HG02678 (cell line): Measurements from ENCODE around the gene RNU1-1.
"Not testable (repeated sequence)": the region's sequence is repeated elsewhere in the genome, so short reads cannot be mapped to it uniquely, and the experiment has no call there.

ENCODE experiments used
- ATAC-seq: cut with Tn5 transposase; IDR thresholded peaks from one replicate; pipeline ENCODE4 v1.9.1; 2021; ENCODE audit warnings: mild to moderate bottlenecking, moderate library complexity; ENCODE audit not compliant: unreplicated experiment

RNU1-1 gene

GRCh38 chr1:16498047-16498446, 16.0 kb downstream of the RNU1-1 start:
- not testable (repeated sequence) for ATAC-seq

- not testable (repeated sequence) for ATAC-seq
Measured at GRCh38 chr1:16497474-16497904, 16.6 kb downstream of the RNU1-1 start.

DNA sequence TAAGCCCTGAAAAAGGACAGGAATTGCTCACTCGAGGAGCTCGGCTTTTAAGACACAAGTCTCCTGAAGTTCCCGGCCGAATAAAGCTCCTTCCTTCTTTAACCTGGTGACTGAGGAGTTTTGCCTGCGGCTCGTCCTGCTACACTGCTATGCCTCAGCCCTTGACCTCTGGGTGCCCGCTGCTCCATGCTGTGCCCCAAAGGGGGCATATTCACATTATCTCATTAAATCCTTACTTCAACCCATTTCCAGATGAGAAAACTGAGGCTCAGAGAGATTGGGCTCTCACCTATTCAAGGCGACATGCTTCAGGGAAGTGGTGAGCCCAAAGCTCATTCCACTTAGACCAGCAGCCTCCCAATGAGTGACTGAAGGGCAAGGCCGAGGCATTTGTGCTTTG, 20.4 kb downstream of the RNU1-1 start:
- not testable (repeated sequence) for ATAC-seq

DNA sequence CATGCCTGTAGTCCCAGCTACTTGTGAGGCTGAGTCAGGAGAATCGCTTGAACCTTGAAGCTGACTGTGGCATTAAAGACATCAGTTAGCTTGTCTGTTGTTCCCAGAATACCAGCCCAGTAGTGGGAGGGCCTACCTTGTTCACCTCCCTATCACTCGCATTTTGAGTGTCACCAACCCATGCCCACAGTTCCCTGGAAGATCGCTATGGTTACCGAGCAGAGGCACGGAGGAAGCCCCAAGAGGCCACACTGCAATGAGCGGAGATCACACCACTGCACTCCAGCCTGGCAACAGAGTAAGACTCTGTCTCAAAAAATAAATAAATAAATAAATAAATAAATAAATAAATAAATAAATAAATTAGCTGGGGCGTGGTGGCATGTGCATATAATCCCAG, 21.1 kb downstream of the RNU1-1 start:
- ATAC-seq, result not testable (repeated sequence)

GRCh38 chr1:16491056-16491675, 22.9 kb downstream of the RNU1-1 start:
- no peak for ATAC-seq

DNA sequence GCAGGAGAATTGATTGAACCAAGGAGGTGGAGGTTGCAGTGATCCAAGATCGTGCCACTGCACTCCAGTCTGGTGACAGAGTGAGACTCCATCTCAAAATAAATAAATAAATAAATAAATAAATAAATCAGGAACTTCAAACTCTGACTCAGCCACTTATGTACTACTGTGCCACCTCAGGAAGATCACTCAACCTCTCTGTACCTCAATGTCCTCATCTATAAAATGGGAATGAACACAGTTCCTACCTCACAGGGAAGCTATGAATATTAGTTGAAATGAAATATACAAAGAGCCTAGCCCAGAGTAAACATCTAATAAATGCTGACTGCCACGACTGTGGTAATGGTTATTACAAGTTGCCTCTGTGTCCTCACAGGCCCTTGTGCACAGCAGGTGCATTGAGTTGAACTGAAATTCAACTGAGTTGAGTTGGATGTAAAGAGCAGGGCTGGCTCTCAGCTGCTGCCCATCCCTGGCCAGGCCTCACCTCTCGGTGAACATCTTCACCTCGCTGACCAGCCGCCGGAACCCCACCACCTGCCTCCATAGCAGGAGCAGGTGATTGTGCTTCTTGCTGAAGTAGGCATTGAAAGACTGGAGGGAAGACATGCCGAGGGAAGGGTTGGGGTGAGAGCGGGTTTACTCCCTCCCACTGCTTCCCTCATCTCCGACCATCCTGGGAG, 24.7 kb downstream of the RNU1-1 start:
- ATAC-seq, result not testable (repeated sequence)

DNA sequence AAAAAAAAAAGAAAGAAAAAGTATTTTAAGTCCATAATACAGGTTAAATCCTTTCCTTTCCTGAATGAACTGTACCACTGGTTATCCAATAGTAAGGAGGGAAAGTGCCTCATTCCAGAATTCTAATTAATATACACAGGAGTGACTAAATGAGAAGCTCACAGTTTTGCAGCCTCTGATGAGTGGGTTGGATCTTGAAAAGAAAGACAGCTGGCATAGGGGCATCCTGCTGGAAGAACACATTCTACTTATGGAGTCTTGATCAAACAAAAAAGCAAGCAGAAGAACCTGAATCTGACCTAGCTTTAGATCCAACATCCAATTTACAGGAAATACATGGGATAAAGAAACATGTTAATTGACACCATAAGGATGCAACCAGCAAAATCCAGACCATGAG, 27.1 kb downstream of the RNU1-1 start:
- not testable (repeated sequence) for ATAC-seq

GRCh38 chr1:16486316-16486715, 27.8 kb downstream of the RNU1-1 start:
- ATAC-seq, result not testable (repeated sequence)

- ATAC-seq, result no peak
Measured at GRCh38 chr1:16484931-16485330, 29.2 kb downstream of the RNU1-1 start.

DNA sequence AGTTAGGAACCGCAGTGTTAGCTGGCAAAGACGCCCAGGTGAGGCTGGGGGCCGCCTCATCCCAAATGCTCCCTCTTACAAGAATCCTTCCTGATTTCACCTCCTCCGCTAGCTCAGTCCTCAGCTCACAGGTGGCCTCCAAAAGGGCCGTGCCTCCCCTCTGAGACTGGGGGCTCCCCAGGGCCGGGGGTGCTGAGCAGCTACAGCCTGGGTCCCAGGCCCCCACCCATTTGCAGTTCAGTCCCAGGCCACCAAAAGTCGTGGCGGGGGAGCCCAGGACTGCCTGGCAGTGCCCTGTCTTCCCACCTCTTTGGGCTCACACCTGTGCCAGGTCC, 29.6 kb downstream of the RNU1-1 start:
- ATAC-seq, result no peak

- ATAC-seq, result not testable (repeated sequence)
Measured at GRCh38 chr1:16483639-16484500, 30.2 kb downstream of the RNU1-1 start.

DNA sequence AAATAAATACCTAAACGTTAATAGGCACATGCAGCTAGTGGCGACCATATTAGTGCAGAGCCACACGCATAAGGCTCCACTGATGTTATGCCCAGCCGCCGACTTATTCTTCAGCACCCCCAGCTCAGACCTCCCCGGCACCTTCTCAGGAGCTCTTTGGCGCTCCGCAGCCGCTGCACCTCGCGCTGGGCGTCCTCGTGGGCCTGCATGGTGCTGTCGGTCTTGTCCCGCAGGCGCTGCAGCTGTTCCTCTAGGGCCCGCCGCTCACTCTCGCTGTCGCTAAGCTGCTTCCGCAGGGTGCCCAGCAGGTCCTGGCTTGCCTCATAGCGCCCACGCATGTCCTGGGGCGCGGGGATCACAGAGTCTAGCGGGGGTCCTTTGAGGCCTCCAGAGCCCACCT, 30.9 kb downstream of the RNU1-1 start:
- not testable (repeated sequence) for ATAC-seq

- no peak for ATAC-seq
Measured at GRCh38 chr1:16478091-16478490, 36.0 kb downstream of the RNU1-1 start.

DNA sequence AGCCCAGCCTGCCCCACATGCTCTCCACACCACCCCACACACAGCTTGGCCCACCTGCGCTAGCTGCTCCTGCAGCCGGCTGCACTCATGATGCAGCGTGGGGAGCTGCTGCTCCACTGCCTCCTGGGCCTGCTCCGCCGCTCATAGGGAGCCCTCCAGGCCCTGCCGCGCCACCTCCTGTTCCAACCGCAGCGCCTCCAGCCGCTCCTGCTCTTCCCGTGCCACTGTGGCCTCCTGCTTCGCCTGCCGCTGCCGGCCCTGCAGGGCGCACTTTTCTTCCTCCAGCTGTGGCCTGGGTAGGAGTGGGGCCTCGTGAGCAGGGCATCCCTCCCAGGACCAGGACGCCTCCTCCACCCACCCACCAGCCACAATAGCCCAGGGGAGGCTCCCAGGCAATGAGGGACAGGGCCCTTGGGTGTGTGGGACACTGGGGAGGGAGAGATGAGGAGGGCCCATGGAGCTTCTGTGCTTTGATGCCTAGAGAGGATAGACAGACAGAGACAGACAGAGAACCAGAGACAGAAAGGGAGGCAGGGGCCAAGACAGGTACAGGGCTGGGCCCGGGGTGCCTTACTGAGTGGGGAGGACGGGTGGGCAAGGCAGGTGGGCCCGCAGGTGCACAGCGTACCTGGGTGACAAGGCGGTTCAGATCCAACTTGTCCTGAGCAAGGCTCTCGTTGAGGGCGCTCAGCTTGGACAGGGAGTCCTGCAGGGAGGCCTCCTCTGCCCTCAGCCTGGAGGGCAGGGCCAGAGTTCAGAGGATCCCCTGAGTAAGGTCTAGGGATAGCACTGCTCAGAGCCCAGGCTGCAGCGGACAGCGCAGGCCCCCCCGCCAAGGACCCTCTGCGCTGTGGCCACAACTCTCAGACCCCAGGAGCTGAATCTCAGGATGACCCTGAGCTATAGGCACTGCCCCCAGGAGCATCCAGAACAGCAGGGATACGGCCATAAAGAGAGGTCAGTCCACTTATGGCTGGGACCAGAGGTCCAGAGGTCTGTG, 38.0 kb downstream of the RNU1-1 start:
- not testable (repeated sequence) for ATAC-seq

GRCh38 chr1:16474891-16475290, 39.2 kb downstream of the RNU1-1 start:
- ATAC-seq, result not testable (repeated sequence)

DNA sequence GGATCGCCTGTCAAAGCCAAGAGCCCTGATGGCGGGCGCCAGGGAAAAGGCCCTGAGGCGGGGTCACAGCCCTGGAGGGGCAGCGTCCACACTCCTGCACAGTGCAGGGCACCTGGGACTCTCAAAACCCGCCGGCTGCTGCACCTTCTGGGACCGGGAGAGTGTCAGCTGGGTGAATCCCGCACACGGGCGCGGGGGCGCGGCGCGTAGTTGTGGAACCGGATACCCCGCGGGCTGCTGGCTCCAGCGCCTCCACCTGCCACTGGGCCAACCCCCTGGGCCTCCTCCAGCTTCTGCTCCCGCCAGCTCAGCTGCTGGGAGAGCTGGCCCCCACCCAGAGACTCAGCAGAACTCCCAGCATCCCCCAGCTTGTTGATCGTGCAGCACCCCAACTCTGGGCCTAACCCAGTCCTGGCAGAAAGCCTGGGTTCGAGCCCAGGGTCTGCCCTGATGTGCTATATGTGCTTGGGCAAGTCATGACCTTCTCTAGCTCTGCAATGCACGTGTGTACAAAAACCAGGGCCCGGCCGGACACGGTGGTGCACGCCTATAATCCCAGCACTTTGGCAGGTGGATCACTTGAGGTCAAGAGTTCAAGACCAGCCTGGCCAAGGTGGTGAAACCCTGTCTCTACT, 39.8 kb downstream of the RNU1-1 start:
- ATAC-seq, result no peak

DNA sequence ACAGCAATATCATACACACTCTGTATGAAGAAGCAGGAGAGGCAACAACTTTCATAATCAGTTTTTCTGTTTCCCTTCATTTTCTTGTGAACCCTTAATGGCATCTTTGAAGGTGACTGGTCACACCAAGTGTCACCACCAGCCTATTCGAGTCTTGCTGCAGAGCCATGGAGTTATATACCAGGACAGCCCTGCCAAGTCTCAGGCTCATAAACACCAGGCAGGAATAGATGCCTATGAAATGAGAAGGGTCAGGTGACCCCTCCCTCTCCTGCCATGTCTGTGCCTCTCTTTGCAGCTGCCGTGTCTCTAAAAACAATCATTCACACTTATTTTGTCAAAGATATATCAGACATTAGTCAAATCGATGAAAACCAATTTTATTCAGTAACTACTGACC, 45.5 kb downstream of the RNU1-1 start:
- ATAC-seq, result no peak

DNA sequence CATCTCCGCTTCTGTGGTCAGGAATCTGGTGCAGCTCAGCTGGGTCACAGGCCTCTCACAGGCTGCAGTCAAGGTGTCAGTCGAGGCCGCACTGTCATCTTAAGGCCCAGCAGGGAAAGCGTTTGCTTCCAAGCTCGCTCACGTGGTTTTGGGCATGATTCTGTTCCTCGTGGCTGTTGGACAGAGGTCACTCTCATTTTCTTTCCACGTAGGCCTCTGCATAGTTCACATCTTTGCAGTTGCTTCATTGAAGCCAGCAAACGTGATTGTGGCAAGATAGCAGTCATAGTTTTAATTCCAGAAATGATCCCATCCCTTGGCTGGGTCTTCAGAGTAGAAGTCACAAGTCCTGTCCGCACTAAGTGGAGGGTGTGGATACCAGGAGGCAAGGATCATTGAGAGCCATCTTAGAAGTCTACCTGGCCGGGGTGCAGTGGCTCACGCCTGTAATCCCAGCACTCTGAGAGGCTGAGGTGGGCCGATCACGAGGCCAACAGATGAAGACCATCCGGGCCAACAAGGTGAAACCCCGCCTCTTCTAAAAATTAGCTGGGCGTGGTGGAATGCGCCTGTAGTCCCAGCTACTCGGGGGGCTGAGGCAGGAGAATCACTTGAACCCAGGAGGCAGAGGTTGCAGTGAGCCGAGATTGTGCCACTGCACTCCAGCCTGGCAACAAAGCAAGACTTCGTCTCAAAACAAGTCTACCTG, 49.0 kb downstream of the RNU1-1 start:
- no peak for ATAC-seq
